Stimulated activated CD8-positive, alpha-beta memory T cell treated with anti-CD3 and anti-CD28 coated beads, Interleukin-15, amount 100 ng/mL, for 1 hour (primary cell): ENCODE measurements around the gene CFAP52.
"Not testable (repeated sequence)": the region's sequence is repeated elsewhere in the genome, so short reads cannot be mapped to it uniquely, and the experiment has no call there.

Source experiments
- DNase-seq: peaks from one replicate; pipeline ENCODE4 v3.0.0-alpha.2; 2020; ENCODE audit warnings: low read depth

The CFAP52 gene

GRCh38 chr17:9645851-9646545 is 69.6 kb downstream of the CFAP52 start:
- DNase-seq: no peak

- DNase-seq: no peak
These were observed 70.1 kb downstream of the CFAP52 start for GRCh38 chr17:9646546-9646885.

- DNase-seq: no peak
These were observed 70.6 kb downstream of the CFAP52 start for GRCh38 chr17:9647014-9647413.

GRCh38 chr17:9648521-9649110 is 72.2 kb downstream of the CFAP52 start:
- DNase-seq: no peak

- DNase-seq: no peak
These were observed 82.3 kb downstream of the CFAP52 start for GRCh38 chr17:9658593-9659211.

- DNase-seq: no peak
These were observed 84.6 kb downstream of the CFAP52 start for GRCh38 chr17:9661027-9661426.

- not testable (repeated sequence) for DNase-seq
These were observed 87.1 kb downstream of the CFAP52 start for GRCh38 chr17:9663511-9663910.

- no peak for DNase-seq
These were observed 90.1 kb downstream of the CFAP52 start for GRCh38 chr17:9666461-9667050.

GRCh38 chr17:9668517-9668916 is 92.1 kb downstream of the CFAP52 start:
- no peak for DNase-seq

- no peak for DNase-seq
These were observed 93.1 kb downstream of the CFAP52 start for GRCh38 chr17:9669551-9670008.

- no peak for DNase-seq
These were observed 94.2 kb downstream of the CFAP52 start for GRCh38 chr17:9670596-9670995.

GRCh38 chr17:9671559-9671958 is 95.1 kb downstream of the CFAP52 start:
- DNase-seq: no peak

- no peak for DNase-seq
These were observed 95.8 kb downstream of the CFAP52 start for GRCh38 chr17:9672266-9672665.

- DNase-seq: no peak
These were observed 96.2 kb downstream of the CFAP52 start for GRCh38 chr17:9672691-9673090.

- no peak for DNase-seq
These were observed 99.6 kb downstream of the CFAP52 start for GRCh38 chr17:9676084-9676483.

GRCh38 chr17:9676820-9677310 is 100.4 kb downstream of the CFAP52 start:
- DNase-seq: no peak

GRCh38 chr17:9677411-9677810 is 101.0 kb downstream of the CFAP52 start:
- DNase-seq: no peak

- DNase-seq: no peak
These were observed 101.5 kb downstream of the CFAP52 start for GRCh38 chr17:9677896-9678295.

GRCh38 chr17:9684955-9685621 is 108.6 kb downstream of the CFAP52 start:
- DNase-seq: no peak
